ENCODE measurements around the gene VILL.
"Not testable (repeated sequence)": the region's sequence is repeated elsewhere in the genome, so short reads cannot be mapped to it uniquely, and the experiment has no call there.

Gene VILL

GRCh38 chr3:37986479-37987314, 3.9 kb upstream of the VILL start:
- ATAC-seq = no peak

- no peak for ATAC-seq
Observed at GRCh38 chr3:37987315-37987697, 3.3 kb upstream of the VILL start.

GRCh38 chr3:37987751-37988179, 2.8 kb upstream of the VILL start:
- no peak for ATAC-seq

GRCh38 chr3:37988376-37988775, 2.2 kb upstream of the VILL start:
- ATAC-seq = not testable (repeated sequence)

DNA sequence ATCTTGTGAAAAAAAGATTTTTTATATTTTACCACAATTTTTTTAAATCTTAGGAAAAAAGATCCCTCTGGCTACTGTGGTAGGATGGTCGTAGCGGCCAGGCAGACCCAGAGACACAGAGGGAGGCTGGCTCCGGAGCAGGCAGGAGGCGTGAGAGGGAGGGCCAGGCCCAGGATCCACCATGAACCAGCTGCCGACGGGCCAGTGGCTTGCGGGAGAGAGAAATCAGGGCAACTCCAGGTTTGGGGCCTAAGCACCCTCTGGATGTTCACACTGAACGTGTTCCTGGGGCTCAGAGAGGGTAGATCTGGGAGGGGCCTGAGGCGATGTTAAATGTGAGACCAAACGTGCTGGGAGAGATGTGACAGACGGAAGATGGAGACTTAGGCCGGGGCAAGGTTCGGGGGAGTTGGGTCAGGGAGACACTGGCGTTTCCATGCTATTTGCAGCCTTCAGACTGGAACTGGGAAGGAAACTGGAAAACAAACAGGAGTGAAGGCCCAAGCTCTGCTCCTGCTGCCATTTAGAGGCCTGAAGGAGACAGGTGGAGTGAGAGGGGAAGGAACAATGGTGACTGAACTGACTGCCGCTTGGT, 1.6 kb upstream of the VILL start:
- no peak for ATAC-seq

GRCh38 chr3:37989821-37990480, 635 bp upstream of the VILL start:
- ATAC-seq = no peak

- no peak for ATAC-seq
Observed at GRCh38 chr3:37991109-37991508, 523 bp downstream of the VILL start.

GRCh38 chr3:37991823-37992222, 1.2 kb downstream of the VILL start:
- ATAC-seq = no peak

- ATAC-seq = no peak
Observed at GRCh38 chr3:37992271-37993066, 1.9 kb downstream of the VILL start.

- no peak for ATAC-seq
Observed at GRCh38 chr3:37993067-37993455, 2.5 kb downstream of the VILL start.

- ATAC-seq = no peak
Observed at GRCh38 chr3:37993460-37993819, 2.9 kb downstream of the VILL start.

DNA sequence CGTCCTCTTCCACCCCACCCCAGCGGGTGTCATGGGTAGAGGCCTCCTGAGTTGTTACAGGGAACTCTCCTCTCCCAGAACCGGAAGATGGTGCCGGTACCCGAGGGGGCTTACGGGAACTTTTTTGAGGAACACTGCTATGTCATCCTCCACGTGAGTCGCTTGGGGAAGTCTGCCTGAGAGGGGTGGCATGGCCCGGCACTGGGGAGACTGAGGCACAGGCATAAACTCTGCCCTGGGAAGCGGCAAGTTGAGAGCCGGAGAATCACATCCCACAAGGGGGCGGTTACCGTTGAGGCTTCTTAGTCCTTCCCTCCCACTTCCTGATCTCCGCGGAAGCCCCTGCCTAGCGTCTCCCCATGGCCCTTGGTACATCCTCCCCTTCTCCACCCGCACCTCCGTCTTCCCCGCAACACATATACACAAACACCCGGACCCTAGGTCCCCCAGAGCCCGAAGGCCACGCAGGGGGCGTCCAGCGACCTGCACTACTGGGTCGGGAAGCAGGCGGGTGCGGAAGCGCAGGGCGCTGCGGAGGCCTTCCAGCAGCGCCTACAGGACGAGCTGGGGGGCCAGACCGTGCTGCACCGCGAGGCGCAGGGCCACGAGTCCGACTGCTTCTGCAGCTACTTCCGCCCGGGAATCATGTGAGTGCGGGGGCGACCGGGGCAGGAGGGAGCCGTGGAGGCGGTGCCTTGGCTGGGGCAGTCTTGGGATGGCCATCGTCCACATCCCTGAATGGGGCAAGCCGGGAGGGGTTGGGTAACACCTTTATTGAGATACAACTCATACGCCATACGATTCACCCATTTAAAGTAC, 3.4 kb downstream of the VILL start:
- peak; percentile 61 to 68 for ATAC-seq

GRCh38 chr3:37994639-37994972, 4.0 kb downstream of the VILL start:
- no peak for ATAC-seq

DNA sequence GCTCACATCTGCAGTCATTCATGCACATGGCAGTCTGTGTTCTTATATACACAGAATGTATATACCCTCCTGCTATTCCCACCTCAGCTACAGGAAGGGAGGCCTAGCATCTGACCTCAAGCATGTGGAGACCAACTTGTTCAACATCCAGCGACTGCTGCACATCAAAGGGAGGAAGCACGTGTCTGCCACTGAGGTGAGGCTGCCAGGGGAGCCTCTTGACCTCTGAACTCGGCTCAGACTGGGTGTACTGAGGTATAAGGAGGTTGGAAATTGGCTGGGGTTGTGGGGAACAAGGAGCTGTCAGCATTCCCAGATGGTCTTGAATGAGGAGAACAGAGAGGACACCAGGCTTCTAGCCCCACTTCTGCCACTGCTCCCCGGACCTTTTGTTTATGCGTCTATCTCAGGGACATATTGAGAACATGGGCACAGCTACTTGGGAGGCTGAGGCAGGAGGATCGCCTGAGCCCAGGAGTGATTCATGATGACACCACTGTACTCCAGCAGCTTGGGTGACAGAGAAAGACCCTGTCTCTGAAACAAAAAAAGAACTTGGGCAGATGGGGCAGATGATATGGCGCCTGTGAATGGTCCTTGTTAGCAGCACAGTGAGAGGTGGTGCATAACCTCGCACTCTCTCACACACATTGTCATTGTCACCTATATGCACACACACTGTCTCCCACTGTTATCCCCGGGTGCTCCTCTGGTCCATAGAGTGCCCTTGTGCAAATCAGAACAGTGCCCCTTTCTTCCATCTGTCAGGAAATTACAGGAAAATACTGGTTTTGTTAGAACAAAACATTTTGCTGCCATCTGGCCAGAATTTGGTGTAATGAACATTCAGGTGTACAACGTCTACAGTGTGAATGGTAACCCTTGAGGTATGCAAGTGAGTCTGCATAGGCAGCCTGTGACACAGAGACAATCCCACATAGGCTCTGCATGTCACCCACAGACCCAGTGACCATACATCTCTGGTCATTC, 5.4 kb downstream of the VILL start:
- ATAC-seq = no peak

DNA sequence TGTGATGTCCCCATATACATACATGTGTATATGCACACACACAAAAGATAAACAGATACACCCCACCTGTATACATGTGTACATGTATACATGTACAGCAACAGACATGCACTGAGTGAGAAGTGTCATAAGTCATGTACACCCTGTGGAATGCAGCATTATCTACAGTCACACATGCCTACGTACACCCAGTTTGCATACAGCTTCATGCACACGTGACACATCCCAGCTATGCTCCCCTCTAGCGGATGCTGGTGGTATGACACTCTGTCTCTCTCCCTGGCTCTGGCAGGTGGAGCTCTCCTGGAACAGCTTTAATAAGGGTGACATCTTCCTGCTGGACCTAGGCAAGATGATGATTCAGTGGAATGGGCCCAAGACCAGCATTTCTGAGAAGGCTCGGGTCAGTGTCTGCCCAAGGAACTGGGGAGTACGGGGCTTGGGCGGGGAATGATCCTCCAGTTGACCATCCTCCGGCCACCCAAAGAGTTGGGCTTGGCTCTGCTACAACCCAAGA, 6.3 kb downstream of the VILL start:
- ATAC-seq = peak; percentile 57 to 60

- ATAC-seq = no peak
Observed at GRCh38 chr3:37997342-37997741, 6.8 kb downstream of the VILL start.

DNA sequence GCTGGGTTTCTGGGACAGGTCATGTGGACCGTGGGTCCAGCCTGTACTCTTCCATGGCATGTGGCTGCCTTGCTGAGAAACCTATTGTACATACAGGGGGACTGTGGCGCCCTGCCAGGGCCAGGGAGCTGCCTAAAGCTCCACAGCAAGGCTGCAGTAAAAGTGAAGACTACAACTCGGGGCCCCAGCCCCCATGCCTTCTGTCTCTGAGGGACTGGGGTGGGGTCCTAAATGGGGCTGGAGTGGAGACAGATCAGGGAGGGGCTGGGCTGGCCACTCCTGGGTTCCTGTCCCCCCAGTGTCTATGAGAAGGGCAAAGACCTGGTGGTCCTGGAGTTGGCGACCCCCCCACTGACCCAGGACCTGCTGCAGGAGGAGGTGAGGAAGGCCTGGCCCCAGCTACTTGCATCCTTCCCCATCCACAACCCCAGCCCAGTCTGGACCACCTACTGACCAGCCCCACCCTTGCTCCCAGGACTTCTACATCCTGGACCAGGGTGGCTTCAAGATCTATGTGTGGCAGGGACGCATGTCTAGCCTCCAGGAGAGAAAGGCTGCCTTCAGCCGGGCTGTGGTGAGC, 7.3 kb downstream of the VILL start:
- no peak for ATAC-seq

DNA sequence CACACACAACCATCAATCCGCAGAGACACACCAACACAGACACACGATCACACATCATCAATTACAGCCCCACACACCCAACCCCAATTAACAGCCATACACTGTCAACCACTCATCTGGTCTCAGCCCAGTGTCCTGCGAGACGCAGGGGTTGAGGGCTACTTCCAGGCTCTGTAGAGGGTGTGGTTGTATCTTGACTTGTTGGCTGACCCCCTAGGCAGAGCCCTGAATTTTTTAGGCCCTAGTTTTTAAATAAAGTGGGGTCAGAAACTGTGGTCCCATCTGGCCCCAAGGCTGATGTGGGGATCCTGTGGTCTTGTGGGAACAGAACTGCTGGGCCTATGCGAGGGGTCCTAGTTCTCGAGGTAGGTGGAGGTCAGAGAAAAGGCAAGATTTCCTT, 9.2 kb downstream of the VILL start:
- ATAC-seq = no peak

- ATAC-seq = no peak
Observed at GRCh38 chr3:38000242-38000916, 9.8 kb downstream of the VILL start.

GRCh38 chr3:38000965-38001455, 10.4 kb downstream of the VILL start:
- no peak for ATAC-seq

Measured in activated CD4-positive, CD25-positive, alpha-beta regulatory T cell treated with anti-CD3 and anti-CD28 coated beads, Interleukin-2, amount 50 U/mL, for 24 hours (primary cell).